HEK293 (cell line): Measurements from ENCODE around the gene SLC2A4.

ENCODE experiments used
- KLF1 ChIP-seq: fragments of 450-650 bp; formaldehyde crosslinking; IDR thresholded peaks from 2 replicates; pipeline ENCODE4 v1.5.1; 2016; ENCODE audit warnings: missing biosample characterization, missing genetic modification characterization
- MYNN ChIP-seq: fragments of 450-650 bp; formaldehyde crosslinking; IDR thresholded peaks from 2 replicates; pipeline ENCODE4 v1.5.1; 2016; ENCODE audit warnings: missing biosample characterization, missing genetic modification characterization, borderline replicate concordance
- SALL2 ChIP-seq: fragments of 450-650 bp; formaldehyde crosslinking; IDR thresholded peaks from 2 replicates; pipeline ENCODE4 v1.5.0; 2017; ENCODE audit warnings: missing biosample characterization, mild to moderate bottlenecking, missing genetic modification characterization, borderline replicate concordance
- SCRT2 ChIP-seq: fragments of 450-650 bp; formaldehyde crosslinking; IDR thresholded peaks from 2 replicates; pipeline ENCODE4 v1.5.1; 2016; ENCODE audit warnings: missing biosample characterization, missing genetic modification characterization
- SP2 ChIP-seq: fragments of 450-650 bp; formaldehyde crosslinking; IDR thresholded peaks from 2 replicates; pipeline ENCODE4 v1.5.1; 2016; ENCODE audit warnings: missing biosample characterization, missing genetic modification characterization
- SP7 ChIP-seq: fragments of 450-650 bp; formaldehyde crosslinking; IDR thresholded peaks from 2 replicates; pipeline ENCODE4 v1.5.1; 2016; ENCODE audit warnings: missing biosample characterization, missing genetic modification characterization
- ZBTB17 ChIP-seq: fragments of 450-650 bp; formaldehyde crosslinking; IDR thresholded peaks from 2 replicates; pipeline ENCODE4 v1.5.1; 2016; ENCODE audit warnings: missing biosample characterization, missing genetic modification characterization
- ZBTB8A ChIP-seq: fragments of 450-650 bp; formaldehyde crosslinking; IDR thresholded peaks from 2 replicates; pipeline ENCODE4 v1.5.1; 2016; ENCODE audit warnings: missing biosample characterization, missing genetic modification characterization
- ZFP3 ChIP-seq: fragments of 450-650 bp; formaldehyde crosslinking; IDR thresholded peaks from 2 replicates; pipeline ENCODE4 v1.5.1; 2016; ENCODE audit warnings: low read depth, missing biosample characterization, missing genetic modification characterization
- ZNF133 ChIP-seq: fragments of 450-650 bp; formaldehyde crosslinking; IDR thresholded peaks from 2 replicates; pipeline ENCODE4 v1.5.1; 2016; ENCODE audit warnings: missing biosample characterization, missing genetic modification characterization
- ZNF169 ChIP-seq: fragments of 450-650 bp; formaldehyde crosslinking; IDR thresholded peaks from 2 replicates; pipeline ENCODE4 v1.5.1; 2016; ENCODE audit warnings: missing biosample characterization, missing genetic modification characterization
- ZNF19 ChIP-seq: fragments of 450-650 bp; formaldehyde crosslinking; IDR thresholded peaks from 2 replicates; pipeline ENCODE4; 2016; ENCODE audit warnings: missing biosample characterization, missing genetic modification characterization, low read depth
- ZNF211 ChIP-seq: fragments of 450-650 bp; formaldehyde crosslinking; IDR thresholded peaks from 2 replicates; pipeline ENCODE4 v1.5.1; 2016; ENCODE audit warnings: low read depth, missing biosample characterization, missing genetic modification characterization
- ZNF24 ChIP-seq: fragments of 450-650 bp; formaldehyde crosslinking; IDR thresholded peaks from 2 replicates; pipeline ENCODE4 v1.5.1; 2016; ENCODE audit warnings: missing biosample characterization, missing genetic modification characterization
- ZNF335 ChIP-seq: fragments of 450-650 bp; formaldehyde crosslinking; conservative IDR thresholded peaks from 2 replicates; pipeline ENCODE4 v1.5.1; 2016; ENCODE audit warnings: missing biosample characterization, missing genetic modification characterization
- ZNF37A ChIP-seq: fragments of 450-650 bp; IDR thresholded peaks from 2 replicates; pipeline ENCODE4 v1.5.1; 2018; ENCODE audit warnings: missing biosample characterization, missing genetic modification characterization
- ZNF501 ChIP-seq: fragments of 450-650 bp; formaldehyde crosslinking; IDR thresholded peaks from 2 replicates; pipeline ENCODE4 v1.5.1; 2016; ENCODE audit warnings: missing biosample characterization, missing genetic modification characterization
- ZNF544 ChIP-seq: fragments of 450-650 bp; formaldehyde crosslinking; IDR thresholded peaks from 2 replicates; pipeline ENCODE4 v1.5.0; 2017; ENCODE audit warnings: missing biosample characterization, missing genetic modification characterization
- ZNF600 ChIP-seq: fragments of 450-650 bp; formaldehyde crosslinking; IDR thresholded peaks from 2 replicates; pipeline ENCODE4 v1.5.1; 2016; ENCODE audit warnings: missing biosample characterization, missing genetic modification characterization
- ZNF621 ChIP-seq: fragments of 450-650 bp; formaldehyde crosslinking; IDR thresholded peaks from 2 replicates; pipeline ENCODE4 v1.5.1; 2017; ENCODE audit warnings: missing biosample characterization, missing genetic modification characterization
- ZNF626 ChIP-seq: fragments of 450-650 bp; sonication (Bioruptor Pico); formaldehyde crosslinking; IDR thresholded peaks from 2 replicates; pipeline ENCODE4 v1.5.1; 2018; ENCODE audit warnings: missing biosample characterization, missing genetic modification characterization, inconsistent platforms
- ZNF654 ChIP-seq: fragments of 450-650 bp; formaldehyde crosslinking; IDR thresholded peaks from 2 replicates; pipeline ENCODE4 v1.5.1; 2016; ENCODE audit warnings: low read depth, missing biosample characterization, missing genetic modification characterization
- ZNF76 ChIP-seq: fragments of 450-650 bp; formaldehyde crosslinking; IDR thresholded peaks from 2 replicates; pipeline ENCODE4; 2016; ENCODE audit warnings: low read depth, missing biosample characterization, missing genetic modification characterization, borderline replicate concordance
- ZNF777 ChIP-seq: fragments of 450-650 bp; formaldehyde crosslinking; IDR thresholded peaks from 2 replicates; pipeline ENCODE4 v1.5.1; 2017; ENCODE audit warnings: missing biosample characterization, missing genetic modification characterization, borderline replicate concordance
- TF ChIP-seq, protein P1 (sequence below): fragments of 450-650 bp; formaldehyde crosslinking; IDR thresholded peaks from 2 replicates; pipeline ENCODE4 v1.5.1; 2017; ENCODE audit warnings: missing biosample characterization, mild to moderate bottlenecking, missing genetic modification characterization, moderate library complexity
- TF ChIP-seq, protein P2 (sequence below): fragments of 450-650 bp; formaldehyde crosslinking; conservative IDR thresholded peaks from 2 replicates; pipeline ENCODE4 v1.5.1; 2016; ENCODE audit warnings: low read depth, missing biosample characterization, missing genetic modification characterization
- TF ChIP-seq, protein P3 (sequence below): fragments of 450-650 bp; formaldehyde crosslinking; IDR thresholded peaks from 2 replicates; pipeline ENCODE4 v1.5.1; 2017; ENCODE audit warnings: missing biosample characterization, missing genetic modification characterization
- TF ChIP-seq, protein P4 (sequence below): fragments of 450-650 bp; formaldehyde crosslinking; IDR thresholded peaks from 2 replicates; pipeline ENCODE4 v1.5.1; 2016; ENCODE audit warnings: missing biosample characterization, missing genetic modification characterization, low read depth
- TF ChIP-seq, protein P5 (sequence below): fragments of 450-650 bp; formaldehyde crosslinking; IDR thresholded peaks from 2 replicates; pipeline ENCODE4 v1.5.1; 2016; ENCODE audit warnings: missing biosample characterization, missing genetic modification characterization

Gene SLC2A4

DNA sequence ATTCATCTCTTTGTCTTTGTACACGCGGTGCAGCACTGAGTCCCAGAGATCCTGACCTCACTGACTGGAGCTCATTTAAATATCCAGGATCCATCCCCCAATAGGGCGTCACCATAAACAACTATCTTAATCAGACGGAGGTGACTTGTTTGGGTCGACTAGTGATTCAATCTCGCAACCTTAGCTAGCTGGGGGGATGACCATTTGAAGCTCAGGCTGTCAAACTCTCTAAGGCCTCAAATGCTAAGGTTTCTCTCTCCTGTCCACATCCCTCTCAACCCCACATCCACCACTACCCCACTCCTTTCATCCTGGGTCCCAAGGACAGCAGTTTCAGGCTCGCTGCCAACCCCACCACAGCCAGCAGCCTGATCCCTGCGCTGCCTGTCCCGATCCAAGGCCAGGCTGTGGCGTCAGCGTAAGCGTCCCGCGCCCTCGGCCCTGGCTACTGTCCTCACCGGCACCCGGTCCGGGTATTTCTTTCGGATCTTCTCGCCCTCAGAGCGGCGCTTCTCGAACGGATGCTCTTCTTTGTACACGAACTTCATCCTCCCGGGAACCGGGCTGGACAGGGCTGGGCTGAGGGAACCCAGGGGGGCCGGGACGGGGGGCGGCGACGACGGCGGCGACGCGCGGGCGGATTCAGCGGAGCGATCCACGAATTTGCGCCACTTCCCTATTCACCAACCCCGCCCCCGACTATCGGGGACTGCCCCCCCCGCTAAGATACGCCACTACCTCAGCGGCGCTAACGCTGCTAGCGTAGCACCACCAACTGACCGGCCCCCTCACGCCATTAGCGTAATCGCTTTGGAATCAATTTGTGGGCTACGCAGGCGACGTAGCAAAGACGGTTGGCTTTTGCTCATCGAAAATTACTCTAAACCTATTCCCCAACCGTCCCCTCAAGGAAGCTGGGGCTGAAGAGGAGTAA lies 39.5 kb upstream of the SLC2A4 start, which contains the start of gene GABARAP (continued):
- TF ChIP-seq, protein P1, sequence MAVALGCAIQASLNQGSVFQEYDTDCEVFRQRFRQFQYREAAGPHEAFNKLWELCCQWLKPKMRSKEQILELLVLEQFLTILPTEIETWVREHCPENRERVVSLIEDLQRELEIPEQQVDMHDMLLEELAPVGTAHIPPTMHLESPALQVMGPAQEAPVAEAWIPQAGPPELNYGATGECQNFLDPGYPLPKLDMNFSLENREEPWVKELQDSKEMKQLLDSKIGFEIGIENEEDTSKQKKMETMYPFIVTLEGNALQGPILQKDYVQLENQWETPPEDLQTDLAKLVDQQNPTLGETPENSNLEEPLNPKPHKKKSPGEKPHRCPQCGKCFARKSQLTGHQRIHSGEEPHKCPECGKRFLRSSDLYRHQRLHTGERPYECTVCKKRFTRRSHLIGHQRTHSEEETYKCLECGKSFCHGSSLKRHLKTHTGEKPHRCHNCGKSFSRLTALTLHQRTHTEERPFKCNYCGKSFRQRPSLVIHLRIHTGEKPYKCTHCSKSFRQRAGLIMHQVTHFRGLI (tag by site-specific recombination): no peak
- no peak for TF ChIP-seq MYNN (tag by site-specific recombination)
- no peak for TF ChIP-seq ZNF777 (tag by site-specific recombination)
- no peak for TF ChIP-seq ZNF654
- peak; percentile 86 for TF ChIP-seq ZNF335
- peak; percentile 79 for TF ChIP-seq ZNF24 (tag by site-specific recombination)
- no peak for TF ChIP-seq ZNF621 (tag by site-specific recombination)
- TF ChIP-seq SCRT2 (tag by site-specific recombination): 0 out of 2 replicates have a peak, but pooled peaks have one; percentile 13
- TF ChIP-seq SP7 (tag by site-specific recombination): no peak; the same call in 1 of the 2 replicates
- 0 out of 2 replicates have a peak, but pooled peaks have one; percentile 8 for TF ChIP-seq KLF1 (tag by site-specific recombination)
- TF ChIP-seq ZNF626: no peak
- TF ChIP-seq, protein P2, sequence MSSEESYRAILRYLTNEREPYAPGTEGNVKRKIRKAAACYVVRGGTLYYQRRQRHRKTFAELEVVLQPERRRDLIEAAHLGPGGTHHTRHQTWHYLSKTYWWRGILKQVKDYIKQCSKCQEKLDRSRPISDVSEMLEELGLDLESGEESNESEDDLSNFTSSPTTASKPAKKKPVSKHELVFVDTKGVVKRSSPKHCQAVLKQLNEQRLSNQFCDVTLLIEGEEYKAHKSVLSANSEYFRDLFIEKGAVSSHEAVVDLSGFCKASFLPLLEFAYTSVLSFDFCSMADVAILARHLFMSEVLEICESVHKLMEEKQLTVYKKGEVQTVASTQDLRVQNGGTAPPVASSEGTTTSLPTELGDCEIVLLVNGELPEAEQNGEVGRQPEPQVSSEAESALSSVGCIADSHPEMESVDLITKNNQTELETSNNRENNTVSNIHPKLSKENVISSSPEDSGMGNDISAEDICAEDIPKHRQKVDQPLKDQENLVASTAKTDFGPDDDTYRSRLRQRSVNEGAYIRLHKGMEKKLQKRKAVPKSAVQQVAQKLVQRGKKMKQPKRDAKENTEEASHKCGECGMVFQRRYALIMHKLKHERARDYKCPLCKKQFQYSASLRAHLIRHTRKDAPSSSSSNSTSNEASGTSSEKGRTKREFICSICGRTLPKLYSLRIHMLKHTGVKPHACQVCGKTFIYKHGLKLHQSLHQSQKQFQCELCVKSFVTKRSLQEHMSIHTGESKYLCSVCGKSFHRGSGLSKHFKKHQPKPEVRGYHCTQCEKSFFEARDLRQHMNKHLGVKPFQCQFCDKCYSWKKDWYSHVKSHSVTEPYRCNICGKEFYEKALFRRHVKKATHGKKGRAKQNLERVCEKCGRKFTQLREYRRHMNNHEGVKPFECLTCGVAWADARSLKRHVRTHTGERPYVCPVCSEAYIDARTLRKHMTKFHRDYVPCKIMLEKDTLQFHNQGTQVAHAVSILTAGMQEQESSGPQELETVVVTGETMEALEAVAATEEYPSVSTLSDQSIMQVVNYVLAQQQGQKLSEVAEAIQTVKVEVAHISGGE (tag by site-specific recombination): peak; percentile 78
- peak; percentile 79 for TF ChIP-seq SP2 (tag by site-specific recombination)
- TF ChIP-seq ZFP3 (tag by site-specific recombination): no peak
- TF ChIP-seq ZBTB8A (tag by site-specific recombination): peak; percentile 88
- no peak for TF ChIP-seq ZNF211 (tag by site-specific recombination)
- TF ChIP-seq ZNF37A (tag by site-specific recombination): no peak
- no peak for TF ChIP-seq ZNF133 (tag by site-specific recombination)
- peak; percentile 62 for TF ChIP-seq ZNF600 (tag by site-specific recombination)
- no peak for TF ChIP-seq ZNF169 (tag by site-specific recombination)
- no peak; the same call in 1 of the 2 replicates for TF ChIP-seq ZNF76 (tag by site-specific recombination)
- TF ChIP-seq, protein P3, sequence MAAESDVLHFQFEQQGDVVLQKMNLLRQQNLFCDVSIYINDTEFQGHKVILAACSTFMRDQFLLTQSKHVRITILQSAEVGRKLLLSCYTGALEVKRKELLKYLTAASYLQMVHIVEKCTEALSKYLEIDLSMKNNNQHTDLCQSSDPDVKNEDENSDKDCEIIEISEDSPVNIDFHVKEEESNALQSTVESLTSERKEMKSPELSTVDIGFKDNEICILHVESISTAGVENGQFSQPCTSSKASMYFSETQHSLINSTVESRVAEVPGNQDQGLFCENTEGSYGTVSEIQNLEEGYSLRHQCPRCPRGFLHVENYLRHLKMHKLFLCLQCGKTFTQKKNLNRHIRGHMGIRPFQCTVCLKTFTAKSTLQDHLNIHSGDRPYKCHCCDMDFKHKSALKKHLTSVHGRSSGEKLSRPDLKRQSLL (tag by site-specific recombination): no peak
- TF ChIP-seq ZNF19 (tag by site-specific recombination): no peak; the same call in 1 of the 2 replicates
- TF ChIP-seq ZBTB17 (tag by site-specific recombination): peak; percentile 97
- TF ChIP-seq, protein P4, sequence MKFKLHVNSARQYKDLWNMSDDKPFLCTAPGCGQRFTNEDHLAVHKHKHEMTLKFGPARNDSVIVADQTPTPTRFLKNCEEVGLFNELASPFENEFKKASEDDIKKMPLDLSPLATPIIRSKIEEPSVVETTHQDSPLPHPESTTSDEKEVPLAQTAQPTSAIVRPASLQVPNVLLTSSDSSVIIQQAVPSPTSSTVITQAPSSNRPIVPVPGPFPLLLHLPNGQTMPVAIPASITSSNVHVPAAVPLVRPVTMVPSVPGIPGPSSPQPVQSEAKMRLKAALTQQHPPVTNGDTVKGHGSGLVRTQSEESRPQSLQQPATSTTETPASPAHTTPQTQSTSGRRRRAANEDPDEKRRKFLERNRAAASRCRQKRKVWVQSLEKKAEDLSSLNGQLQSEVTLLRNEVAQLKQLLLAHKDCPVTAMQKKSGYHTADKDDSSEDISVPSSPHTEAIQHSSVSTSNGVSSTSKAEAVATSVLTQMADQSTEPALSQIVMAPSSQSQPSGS: peak; percentile 55; the same call in 1 of the 2 replicates
- TF ChIP-seq SALL2 (tag by site-specific recombination): no peak
- peak; percentile 86 for TF ChIP-seq ZNF501 (tag by site-specific recombination)
- TF ChIP-seq, protein P5, sequence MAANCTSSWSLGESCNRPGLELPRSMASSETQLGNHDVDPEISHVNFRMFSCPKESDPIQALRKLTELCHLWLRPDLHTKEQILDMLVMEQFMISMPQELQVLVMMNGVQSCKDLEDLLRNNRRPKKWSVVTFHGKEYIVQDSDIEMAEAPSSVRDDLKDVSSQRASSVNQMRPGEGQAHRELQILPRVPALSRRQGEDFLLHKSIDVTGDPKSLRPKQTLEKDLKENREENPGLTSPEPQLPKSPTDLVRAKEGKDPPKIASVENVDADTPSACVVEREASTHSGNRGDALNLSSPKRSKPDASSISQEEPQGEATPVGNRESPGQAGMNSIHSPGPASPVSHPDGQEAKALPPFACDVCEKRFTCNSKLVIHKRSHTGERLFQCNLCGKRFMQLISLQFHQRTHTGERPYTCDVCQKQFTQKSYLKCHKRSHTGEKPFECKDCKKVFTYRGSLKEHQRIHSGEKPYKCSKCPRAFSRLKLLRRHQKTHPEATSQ (tag by site-specific recombination): 0 out of 2 replicates have a peak, but pooled peaks have one; percentile 34
- no peak for TF ChIP-seq ZNF544
